NCI-H2171 (cell line): ENCODE data around the gene GP5.

Experiments
- DNase-seq: peaks from one replicate; lab custom pipeline; 2025; lab: John Stamatoyannopoulos, UW

GP5 gene

DNA sequence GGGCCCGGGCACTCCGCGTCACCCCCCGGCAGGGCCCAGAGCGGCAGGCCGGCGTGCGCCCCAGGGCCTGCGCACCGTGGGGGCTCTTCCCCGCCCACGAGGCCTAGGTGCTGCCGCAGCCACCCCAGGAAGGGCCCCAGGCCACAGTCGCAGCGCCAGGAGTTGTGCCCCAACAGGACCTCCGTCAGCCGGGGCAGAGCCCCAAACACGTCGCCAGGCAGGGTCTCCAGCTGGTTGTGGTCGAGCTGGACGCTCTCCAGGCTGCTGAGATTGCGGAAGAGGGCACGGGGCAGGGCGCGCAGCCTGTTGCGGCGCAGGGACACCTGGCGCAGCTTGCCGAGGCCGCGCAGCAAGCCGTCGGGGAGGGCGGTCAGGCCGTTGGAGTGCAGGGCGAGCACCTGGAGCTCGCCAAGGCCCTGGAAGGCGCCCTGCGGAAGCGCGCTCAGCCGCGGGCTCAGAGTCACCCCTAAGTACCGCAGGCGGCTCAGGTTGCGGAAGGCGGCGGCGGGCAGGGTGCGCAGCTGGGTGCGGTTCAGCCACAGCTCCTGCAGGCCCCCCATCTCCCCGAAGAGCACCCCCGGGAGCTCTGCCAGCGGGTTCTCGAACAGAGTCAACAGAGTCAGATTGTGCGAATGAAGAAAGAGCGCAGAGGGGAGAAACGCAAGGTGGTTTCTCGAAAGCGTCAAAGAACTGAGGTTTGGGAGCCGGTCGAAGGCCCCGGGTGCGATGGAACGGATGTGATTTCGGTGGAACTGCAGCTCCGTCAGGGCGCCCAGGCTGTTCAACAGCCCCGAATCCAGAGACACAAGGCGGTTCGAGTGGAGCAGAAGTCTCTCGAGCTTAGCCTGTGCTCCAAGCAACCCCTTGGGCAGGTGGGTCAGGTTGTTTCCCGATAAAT, 2.0 kb downstream of the GP5 start:
- DNase-seq, result no peak

- no peak for DNase-seq
Measured at GRCh38 chr3:194396539-194396858, 2.6 kb downstream of the GP5 start.

DNA sequence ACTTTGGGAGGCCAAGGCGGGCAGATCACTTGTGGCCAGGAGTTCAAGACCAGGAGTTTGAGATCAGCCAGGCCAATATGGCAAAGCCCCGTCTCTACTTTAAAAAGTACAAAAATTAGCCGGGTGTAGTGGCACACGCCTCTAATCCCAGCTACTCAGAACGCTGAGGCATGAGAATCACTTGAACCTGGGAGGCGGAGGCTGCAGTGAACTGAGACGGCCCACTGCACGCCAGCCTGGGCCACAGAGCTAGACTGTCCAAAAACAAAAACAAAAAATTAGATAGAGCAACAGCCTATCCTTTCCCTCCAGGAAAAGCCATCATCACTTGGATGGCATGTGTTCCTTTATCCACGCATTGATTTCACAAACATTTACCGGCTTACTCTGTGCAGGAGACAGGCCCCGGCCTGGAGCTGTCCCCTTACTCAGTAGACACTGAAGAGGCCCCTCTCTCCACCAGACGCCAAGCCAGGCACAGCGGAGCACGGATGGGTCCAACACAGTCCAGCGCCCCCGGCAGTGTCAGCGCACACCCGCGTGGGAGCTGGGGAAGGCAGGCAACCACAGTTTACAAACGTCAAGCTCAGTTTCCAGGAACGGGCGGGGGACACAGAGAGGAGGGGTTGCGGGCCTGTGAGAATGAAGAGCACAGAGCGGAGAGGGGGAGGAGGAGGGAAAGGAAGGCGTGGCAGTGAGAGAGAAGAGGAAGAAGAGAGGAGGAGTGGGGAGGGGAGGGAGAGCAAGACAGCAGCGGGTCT, 3.1 kb downstream of the GP5 start:
- DNase-seq, result no peak

- no peak for DNase-seq
Measured at GRCh38 chr3:194395212-194395611, 3.9 kb downstream of the GP5 start.

DNA sequence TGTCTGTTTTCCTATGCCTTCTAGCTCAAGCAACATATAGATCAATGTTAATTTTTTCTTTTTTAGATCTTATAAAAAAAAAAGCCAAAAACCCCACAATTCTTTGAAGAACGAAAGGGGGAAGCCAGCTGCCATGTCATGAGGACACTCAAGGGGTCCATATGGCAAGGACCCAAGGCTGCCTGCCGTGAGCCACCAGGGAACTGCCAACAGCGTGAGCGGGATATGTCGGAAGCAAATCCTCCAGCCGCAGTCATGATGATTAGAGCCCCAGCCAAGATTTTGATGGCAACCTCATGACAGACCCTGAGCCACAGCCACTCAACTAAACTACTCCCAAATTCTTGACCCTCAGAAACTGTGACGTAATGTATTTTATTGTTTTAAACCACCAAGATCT, 6.5 kb downstream of the GP5 start:
- DNase-seq, result no peak

GRCh38 chr3:194390835-194391234, 8.2 kb downstream of the GP5 start:
- no peak for DNase-seq

GRCh38 chr3:194389269-194389668, 9.8 kb downstream of the GP5 start:
- DNase-seq, result no peak

DNA sequence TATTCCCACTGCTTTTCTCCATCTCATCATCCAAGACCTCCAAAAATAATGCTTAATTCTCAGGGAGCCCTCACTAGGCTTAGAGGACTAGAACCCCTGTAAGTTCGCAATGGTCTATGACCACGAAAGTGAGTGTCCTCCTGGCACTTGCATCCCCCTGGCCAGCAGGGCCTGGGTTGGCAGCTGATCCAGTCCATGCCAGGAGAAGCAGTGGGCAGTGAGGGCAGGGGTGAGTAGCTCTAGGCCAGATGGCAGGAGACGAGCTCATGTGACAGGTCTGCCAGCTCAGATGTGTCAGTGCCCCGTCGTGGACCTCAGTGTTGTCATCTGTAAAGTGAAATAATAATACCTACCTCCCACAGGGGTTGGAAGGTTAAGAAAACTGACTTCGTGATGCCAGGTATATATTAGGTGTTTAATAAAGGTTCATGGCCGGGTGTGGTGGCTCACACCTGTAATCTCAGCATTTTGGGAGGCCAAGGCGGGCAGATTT, 11.1 kb downstream of the GP5 start:
- DNase-seq, result no peak

GRCh38 chr3:194387276-194387675, 11.8 kb downstream of the GP5 start:
- no peak for DNase-seq

DNA sequence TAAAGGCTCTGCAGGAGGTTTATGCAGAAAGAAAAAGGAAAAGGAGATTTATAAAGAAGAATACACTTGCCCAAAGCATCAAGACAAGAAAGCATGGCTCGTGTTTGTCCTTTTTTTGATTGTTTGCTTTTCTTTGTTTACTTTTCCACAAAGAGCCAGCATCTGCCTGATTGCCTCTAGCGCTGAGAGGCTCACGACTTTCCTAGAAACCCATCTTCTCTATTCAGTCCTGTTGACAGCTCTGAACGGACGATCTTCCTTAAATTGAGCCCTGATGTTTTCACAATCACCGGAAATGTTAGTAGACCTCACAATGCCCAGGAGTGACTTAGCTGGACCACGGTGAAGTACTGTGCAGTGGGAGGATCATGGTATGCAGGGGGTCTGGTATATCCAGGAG, 12.4 kb downstream of the GP5 start:
- no peak for DNase-seq

GRCh38 chr3:194386066-194386465, 13.0 kb downstream of the GP5 start:
- no peak for DNase-seq

- DNase-seq, result no peak
Measured at GRCh38 chr3:194384569-194385001, 14.5 kb downstream of the GP5 start.

GRCh38 chr3:194384156-194384555, 14.9 kb downstream of the GP5 start:
- DNase-seq, result no peak

DNA sequence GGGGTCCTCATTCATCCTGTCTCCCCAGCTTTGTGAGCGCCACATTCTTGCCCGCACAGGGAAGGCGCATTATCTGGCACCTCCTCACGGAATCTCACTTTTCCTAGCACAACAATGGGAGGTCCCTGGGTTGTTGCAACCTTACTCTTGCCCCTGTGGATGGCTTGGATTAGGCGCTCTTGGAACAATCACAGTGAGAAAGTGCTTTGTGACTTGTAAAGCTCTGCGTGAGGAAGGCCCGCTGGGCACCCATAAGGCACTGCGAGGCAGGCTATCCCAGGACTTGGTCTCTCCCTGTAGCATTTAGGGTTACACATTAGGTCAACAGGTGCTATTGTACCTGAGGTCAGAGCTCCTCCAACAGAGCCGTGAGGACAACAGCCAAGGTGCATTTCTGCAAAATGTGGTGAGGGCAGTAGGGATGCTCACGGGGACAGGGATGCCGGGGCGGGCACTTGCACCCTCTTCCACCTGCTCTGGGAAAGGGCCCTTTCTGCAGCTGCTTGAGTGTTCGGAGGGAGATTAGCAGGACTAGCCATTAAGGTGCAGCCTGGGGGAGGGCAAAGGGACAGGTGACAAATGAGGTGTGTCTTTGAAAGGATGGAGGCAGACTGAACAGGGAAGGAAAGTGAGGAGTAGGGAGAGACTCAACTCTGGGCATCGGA, 15.7 kb downstream of the GP5 start:
- no peak for DNase-seq

GRCh38 chr3:194382892-194383223, 16.2 kb downstream of the GP5 start:
- no peak for DNase-seq

GRCh38 chr3:194382196-194382891, 16.7 kb downstream of the GP5 start:
- no peak for DNase-seq

DNA sequence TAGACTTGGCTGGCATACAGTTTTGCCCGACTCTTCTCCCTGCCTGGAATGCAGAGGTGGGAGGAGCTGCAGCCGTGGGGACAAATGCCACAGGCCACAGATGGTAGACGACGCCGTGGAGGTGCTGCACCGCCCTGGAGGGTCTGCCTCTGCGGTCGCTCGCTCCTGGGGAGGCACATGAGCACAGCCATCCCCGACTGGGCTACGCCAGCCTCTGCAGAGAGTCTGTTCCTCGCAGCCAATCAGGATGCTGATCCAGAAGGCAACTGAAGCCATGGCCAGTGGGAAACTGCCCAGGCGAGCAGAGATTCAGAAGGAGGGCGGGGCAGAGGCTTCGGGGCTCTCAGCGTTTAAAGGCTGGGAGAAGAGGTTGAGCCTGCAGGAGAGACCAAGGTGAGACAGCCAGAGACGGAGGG, 17.6 kb downstream of the GP5 start:
- no peak for DNase-seq

GRCh38 chr3:194380326-194380725, 18.7 kb downstream of the GP5 start:
- no peak for DNase-seq

- no peak for DNase-seq
Measured at GRCh38 chr3:194379651-194380050, 19.4 kb downstream of the GP5 start.

DNA sequence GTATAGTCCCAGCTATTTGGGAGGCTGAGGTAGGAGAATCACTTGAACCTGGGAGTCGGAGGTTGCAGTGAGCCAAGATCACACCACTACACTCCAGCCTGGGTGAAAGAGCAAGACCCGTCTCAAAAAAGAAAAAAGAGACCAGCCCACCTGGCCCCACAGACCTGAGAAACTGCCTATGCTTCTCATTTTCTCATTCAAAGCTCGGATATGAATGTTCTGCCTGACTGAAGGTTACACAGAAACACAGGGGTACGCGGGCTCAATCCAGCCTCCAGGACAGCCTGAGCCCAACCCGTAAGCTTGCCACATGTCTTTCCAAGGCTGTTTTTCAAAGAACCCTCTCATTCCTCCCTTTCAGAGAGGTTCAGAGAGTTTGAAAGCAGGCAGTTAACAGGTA, 19.8 kb downstream of the GP5 start:
- no peak for DNase-seq

GRCh38 chr3:194377708-194378107, 21.4 kb downstream of the GP5 start:
- DNase-seq, result no peak

GRCh38 chr3:194376241-194376560, 22.9 kb downstream of the GP5 start:
- no peak for DNase-seq
